ENCODE data around the gene ITCH. TPM values are rescaled to one million over a fixed set of nuclear protein-coding genes. Genes with fewer than 3 reads are reported as not detected.

Gene ITCH
- total and polyA plus RNA-seq, 2 donors (not counting 3 experiments of a cell fraction or from before 2014, with no cell fraction given), result 6.4 to 57.4 TPM

- Histone ChIP-seq H3K27ac (ENCODE audit: insufficient read depth, low read depth, low read length) (no peak overlapping the region), H3K4me1 (ENCODE audit: control insufficient read depth, extremely low read depth, insufficient read depth, low read length) (peaks cover 6% of the 10 kb centered on the region), H3K27me3 (ENCODE audit: control insufficient read depth in 2 of 2, insufficient read depth in 2 of 2, low read length in 2 of 2) (no peaks in the 10 kb centered on the region), H3K9me3 (replicated peaks; ENCODE audit: control insufficient read depth, insufficient read depth, low read length) (no peaks in the 10 kb centered on the region), H4K20me1 (replicated peaks; ENCODE audit: control insufficient read depth, extremely low read depth, insufficient read depth, low read length) (no peaks in the 10 kb centered on the region), H3K4me3 (replicated peaks in 1 of 3; ENCODE audit: insufficient read depth in 1 of 3, low read depth in 1 of 3, low read length in 3 of 3) (no peak overlapping the region), H3K36me3 (ENCODE audit: control insufficient read depth in 2 of 2, extremely low read depth in 1 of 2, insufficient read depth in 2 of 2, low read length in 2 of 2) (peaks cover 12 to 13% of the 10 kb centered on the region in 2 experiments), H3K4me2 (ENCODE audit: insufficient read depth, low read length) (no peak overlapping the region), H2AFZ (ENCODE audit: low read depth, low read length) (no peak overlapping the region), H3K9me1 (replicated peaks; ENCODE audit: control insufficient read depth, extremely low read depth, insufficient read depth, low read length) (no peaks in the 10 kb centered on the region), H3K9ac (replicated peaks; ENCODE audit: extremely low read depth, insufficient read depth, low read length) (no peak overlapping the region), H3K79me2 (ENCODE audit: control insufficient read depth, insufficient read depth, low read length) (peaks cover 18% of the 10 kb centered on the region)
- CTCF ChIA-PET, result interaction anchor here (1.3 kb wide), 1 partner anchor 109 kb away, joined by 13 read pairs; no protein-coding TSS in a partner anchor
- DNase-seq (ENCODE audit: low read depth, low spot score) (no peak), FAIRE-seq (no peak)
- dilution Hi-C loops (cut with MboI; ENCODE audit: extremely low pct_ligation_motif_present, low sequenced_read_pairs), result no loop called here
- no TSS peak for BruUV-seq (replicated peaks)
- intact Hi-C loops (cut with micrococcal nuclease), result no loop called here
- no peak for TF ChIP-seq FOS (IDR thresholded peaks at IDR 0.05; ENCODE audit: borderline replicate concordance, insufficient read depth, low read length)
- TF ChIP-seq MYC (IDR thresholded peaks at IDR 0.05; ENCODE audit: low read depth, low read length), result no peak
- TF ChIP-seq GATA2 (IDR thresholded peaks at IDR 0.05; ENCODE audit: insufficient read depth, insufficient read length, low read depth, low read length), result no peak
- TF ChIP-seq JUN (IDR thresholded peaks at IDR 0.05; ENCODE audit: borderline replicate concordance, insufficient read depth, insufficient read length, low read depth), result no peak
- no peak for TF ChIP-seq MAX (IDR thresholded peaks at IDR 0.05; ENCODE audit: insufficient read depth, insufficient read length)
- TF ChIP-seq CTCF (IDR thresholded peaks at IDR 0.05; ENCODE audit: extremely low read depth in 1 of 2, insufficient read depth in 1 of 2, low read depth in 1 of 2, low read length in 2 of 2), result no peak
- no peak for TF ChIP-seq POLR2A (IDR thresholded peaks at IDR 0.05; ENCODE audit: low read depth, low read length)
- no peak for TF ChIP-seq EZH2 (IDR thresholded peaks at IDR 0.05; ENCODE audit: borderline replicate concordance, low read depth, low read length, severe bottlenecking)
- TF ChIP-seq POLR2AphosphoS5 (IDR thresholded peaks at IDR 0.05; ENCODE audit: insufficient read depth, low read depth, low read length), result no peak
- POLR2A ChIA-PET, result no interaction called here
Measured at GRCh38 chr20:34420975-34421374, 57.9 kb downstream of the ITCH start.

Measured in endothelial cell of umbilical vein (primary cell).